HK-2 (cell line): ENCODE results near the gene ERFL.

Experiments used
- DNase-seq: peaks from one replicate; pipeline ENCODE4 v3.0.0-alpha.2; 2018; ENCODE audit not compliant: unreplicated experiment

The ERFL gene

GRCh38 chr19:41928221-41928683 is at the start of gene ERFL:
Gene ERFL, minus strand, starts transcription at chr19:41928449. Its CDS starts 15,530 bp downstream, at chr19:41912919.
- peak; percentile 68 for DNase-seq

DNA sequence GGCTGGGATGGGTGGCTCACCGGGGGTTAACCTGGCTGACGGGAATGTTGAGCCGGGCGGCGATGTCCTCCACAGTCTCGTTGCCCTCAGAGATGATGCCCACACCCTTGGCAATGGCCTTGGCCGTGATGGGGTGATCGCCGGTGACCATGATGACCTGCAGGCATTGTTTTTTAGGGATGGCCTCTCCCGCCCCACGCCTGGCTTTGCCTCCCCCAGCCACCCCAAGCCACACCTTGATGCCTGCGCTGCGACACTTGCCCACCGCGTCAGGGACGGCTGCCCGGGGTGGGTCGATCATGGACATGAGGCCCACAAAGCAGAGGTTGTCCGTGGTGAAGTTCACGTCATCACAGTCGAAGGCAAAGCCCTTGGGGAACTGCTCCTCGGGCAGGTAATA is 49.7 kb upstream of the ERFL start:
- no peak for DNase-seq

DNA sequence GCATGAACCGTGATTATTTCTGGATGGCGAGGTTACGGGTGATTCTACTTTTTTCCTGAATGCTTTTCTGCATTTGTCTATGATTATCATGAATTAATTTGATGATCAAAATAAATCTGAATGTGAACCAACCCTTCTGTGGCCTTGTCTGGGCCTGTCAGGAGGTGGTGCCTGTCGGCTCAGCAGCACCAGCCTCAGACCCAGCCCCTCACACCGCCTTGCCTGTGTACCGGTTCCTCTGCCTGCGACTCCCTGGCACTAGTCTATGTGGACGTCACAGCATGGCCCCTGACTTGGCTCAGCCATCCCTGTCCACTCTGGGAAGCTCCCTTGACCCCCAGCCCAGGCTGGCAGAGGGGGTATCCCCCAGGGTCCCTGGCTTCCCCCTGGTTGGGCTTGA is 46.4 kb upstream of the ERFL start:
- no peak for DNase-seq

DNA sequence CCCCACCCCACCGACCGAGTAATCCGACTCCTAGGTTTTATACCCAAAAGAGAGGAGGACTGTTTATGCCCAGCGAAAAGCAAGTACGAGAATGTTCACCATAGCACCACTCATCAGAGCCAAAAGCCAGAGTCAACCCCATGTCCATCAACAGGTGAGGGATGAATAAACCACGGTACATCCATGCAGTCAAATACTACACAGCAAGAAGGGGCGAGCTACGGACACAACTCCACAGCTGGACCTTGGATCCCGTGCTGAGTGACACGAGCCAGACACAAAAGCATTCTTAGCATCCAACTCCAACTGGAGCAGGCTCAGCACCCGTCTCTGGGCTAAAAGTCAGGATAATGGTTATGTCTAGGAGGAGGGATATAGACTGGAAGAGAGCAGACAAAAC is 43.1 kb upstream of the ERFL start:
- no peak for DNase-seq

- no peak for DNase-seq
Measured at GRCh38 chr19:41969772-41970458, 41.7 kb upstream of the ERFL start.

DNA sequence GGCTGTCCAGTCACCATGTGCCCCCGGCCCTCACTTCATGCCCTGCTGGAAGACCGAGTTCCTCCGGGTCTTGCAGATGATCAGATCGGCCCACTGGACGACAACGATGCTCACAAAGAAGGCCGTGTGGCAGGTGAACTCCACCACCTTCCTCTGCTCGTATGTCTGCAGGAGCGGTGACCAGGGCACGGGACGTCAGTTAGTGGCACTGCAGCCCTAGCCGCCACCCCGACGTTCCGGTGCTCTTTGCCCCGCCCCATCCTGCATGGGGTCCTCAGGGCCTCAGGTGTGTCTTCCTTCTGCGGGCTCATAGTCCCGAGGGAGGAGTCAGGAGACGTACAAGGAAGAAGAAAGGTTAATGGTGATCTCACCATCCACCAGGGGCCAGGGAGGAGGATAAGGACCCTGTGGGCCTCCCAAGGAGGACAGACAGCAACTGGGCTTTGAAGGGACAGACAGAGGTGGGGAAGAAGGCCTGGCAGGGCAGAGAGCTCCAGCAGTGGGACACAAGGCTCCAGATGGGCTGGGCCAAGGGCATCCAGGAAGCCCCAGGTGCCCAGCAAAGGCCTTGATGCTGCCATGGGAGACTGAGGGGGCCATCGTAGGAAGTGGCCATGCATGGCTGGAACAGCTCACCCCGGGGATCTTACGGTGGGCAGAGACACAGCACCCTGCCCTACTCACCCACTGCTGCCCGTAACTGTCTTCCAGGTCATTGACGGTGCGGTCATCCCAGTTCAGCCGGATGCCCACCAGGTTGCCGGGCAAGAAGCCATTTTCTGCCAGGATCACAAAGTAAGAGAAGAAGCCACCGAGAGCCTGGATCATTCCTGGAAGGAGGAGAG is 40.7 kb upstream of the ERFL start:
- DNase-seq: no peak

DNA sequence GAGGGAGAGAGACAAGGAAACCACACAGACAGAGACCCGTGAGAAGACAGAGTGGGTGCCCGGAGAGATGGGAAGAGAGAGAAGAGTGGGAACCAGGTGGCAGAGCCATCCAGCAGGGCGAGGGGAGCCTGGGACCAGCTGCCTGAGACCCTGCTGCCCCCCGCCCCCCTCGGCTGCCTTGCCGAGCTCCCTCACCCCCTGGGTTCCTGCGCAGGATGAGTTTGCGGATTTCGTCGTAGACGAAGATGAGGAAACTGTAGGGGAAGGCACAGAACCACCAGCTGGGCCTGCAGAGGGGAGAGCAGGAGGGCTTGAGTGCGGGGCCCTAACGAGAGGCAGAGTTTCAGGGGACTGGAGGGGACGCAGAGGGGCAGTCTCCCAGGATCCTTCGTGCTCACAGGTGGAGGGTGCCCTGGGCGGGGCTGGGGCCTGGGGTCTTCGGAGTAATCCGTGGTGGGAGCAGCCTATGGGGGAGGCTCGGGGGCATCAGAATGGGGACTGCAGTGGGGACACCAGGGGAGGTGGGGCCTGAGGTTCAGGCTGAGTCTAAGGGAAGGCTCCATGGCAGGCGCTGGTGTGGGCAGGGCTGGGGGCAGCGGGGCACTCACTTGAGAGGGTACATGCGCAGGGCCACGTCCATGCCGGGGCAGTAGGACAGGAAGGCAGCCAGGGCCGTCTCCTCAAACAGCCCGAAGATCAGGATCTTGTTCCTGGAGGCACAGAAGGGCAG is 39.0 kb upstream of the ERFL start:
- no peak for DNase-seq

DNA sequence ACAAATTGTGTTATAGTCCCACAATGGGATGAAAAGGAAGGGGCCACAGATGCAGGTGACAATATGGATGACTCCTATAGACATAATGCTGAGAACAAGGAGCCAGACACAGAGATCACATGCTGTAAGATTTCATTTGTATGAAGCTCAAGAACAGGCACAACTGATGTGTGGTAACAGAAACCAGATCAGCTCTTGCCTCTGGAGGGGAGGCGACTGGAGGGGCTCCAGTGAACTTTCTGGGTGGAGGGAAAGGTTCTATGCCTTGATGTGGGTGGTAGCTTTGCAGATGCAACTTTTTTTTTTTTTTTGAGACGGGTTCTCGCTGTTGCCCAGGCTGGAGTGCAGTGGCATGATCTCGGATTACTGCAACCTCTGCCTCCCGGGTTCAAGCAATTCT is 36.9 kb upstream of the ERFL start:
- DNase-seq: no peak

- no peak for DNase-seq
Measured at GRCh38 chr19:41960973-41961372, 32.7 kb upstream of the ERFL start.

DNA sequence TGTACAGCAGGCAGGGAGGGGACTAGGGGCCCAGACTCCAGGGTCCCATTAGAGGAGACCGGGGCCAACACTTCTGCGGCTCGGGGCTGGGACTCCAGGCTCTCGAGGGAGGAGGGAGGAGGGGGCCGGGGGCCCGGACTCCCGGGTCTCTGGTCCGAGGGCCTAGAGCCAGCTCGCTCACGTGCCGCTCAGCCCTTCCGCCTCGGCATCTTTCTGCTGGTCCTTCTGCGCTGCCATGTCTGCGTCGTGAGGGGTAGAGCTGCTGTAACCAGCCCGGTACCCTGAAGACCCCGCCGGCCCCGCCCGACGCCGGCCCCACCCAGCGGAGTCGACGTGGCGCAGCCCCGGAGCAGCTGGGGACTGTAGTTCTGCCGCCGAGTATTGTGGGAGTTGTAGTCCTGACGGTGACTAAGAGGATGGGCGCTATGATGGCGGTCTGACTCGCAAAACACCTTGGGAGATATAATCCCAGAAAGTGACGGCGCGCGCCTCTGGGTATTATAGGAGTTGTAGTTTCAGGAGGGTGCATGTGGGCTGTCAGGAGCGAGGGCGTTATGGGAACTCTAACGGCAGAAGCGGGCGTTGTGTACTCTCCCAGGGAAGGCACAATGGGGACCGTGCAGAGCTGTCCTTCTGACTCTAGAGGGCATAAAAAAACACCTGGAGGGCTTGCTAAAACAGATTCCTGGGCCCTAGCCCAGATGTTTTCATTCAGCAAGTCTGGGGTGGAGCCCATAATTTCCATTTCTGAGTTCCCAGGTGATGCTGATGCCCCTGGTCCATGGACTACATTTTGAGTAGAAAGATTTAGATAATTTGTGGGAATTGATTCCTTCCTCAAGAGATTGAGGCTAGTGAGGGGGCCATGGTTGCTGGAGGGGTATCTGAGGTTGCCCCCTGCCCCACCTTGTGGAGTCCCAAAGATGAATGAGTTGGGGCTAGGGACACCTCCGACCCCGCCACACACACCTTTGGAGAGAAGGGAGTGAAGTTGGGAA is 31.1 kb upstream of the ERFL start, which contains the start of gene RABAC1:
Gene RABAC1 (minus strand): TSS at position 266 of the 998 bp plus-strand sequence. CDS start 29 bp downstream, at position 237.
- peak; percentile 88 for DNase-seq

DNA sequence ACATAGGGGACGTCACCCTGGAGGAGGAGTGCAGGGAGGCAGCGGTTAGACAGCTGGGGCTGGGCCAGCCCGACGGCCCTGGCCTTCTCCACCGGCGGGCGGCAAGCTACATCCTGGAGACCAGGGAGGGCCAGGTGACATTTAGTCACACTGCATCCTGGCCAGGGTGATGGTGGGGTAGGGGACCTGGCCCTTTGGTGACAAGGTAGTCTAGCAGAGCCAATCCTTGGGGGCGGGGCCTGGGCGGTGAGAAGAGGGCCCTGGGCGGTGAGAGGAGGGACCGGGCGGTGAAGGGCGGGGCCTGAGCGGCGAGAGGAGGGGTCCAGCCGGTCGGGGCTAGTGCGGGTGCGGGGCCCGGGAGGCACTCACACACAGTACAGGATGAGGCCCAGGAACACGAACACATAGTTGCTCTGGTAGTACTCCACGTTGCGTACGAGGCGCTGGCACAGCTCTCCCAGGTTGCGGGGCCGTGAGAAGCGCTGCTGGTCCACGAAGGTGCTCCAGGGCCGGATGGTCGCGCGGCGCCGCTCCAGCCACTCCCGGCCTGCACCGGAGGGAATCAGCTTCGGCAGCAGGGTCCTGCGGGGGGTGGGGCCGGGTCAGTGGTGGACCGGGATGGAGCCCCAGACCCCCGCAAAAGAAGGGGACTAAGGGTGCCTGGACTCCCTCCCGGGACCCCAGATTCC is 30.3 kb upstream of the ERFL start:
- DNase-seq: peak; percentile 78

GRCh38 chr19:41957838-41958366 is 29.7 kb upstream of the ERFL start:
- DNase-seq: peak; percentile 81

DNA sequence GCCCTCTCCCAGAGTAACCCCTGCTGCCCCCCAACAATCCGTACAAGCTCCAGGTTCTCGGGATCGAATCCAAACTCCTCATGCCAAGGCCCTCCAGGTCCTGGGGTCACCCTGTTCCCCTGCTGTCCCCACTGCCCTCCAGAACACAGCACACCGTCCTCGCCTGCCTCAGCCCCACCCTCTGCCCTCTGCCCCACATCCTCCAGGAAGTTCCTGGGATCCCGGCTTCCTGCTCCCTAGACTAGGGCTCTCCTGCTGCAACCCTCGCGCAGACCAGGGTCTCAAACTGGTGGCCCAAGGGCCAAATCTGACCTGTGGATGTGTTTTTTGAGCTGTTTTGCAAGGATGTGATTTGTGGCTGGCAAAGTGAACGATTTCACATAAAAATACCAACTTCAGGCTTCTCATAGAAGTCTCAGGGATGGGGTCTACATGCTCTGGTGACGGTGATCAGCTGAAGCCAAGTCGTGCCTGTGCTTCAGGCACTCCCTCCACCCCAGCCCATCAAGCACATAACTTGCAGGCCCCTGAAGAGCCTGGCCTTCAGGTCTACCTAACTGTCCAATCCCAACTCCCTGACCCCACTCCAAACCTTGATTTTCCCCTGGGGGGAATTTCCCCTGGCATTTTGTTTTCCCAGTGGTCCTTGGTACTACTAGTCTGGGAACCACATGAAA is 29.1 kb upstream of the ERFL start:
- DNase-seq: peak; percentile 17

GRCh38 chr19:41956621-41957020 is 28.4 kb upstream of the ERFL start:
- DNase-seq: no peak

DNA sequence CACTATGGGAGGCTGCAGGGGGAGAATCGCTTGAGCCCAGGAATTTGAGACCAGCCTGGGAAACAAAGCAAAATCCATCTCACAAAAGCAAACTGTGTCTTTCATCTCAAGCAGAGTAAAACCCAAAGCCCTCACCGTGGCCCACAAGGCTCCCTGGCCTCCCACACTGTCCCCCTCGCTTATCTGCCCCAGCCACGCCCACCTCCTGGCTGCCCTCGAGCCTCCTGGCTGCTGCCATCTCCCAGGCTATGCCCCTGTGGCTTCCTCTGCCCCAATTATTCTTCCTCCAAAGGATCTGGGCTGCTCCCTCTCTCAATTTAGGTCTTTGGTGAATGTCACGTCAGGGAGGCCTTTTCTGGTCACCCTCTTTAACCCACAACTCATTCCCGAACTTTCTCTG is 27.3 kb upstream of the ERFL start:
- no peak for DNase-seq

GRCh38 chr19:41951686-41952172 is 23.5 kb upstream of the ERFL start:
- DNase-seq: peak; percentile 79

DNA sequence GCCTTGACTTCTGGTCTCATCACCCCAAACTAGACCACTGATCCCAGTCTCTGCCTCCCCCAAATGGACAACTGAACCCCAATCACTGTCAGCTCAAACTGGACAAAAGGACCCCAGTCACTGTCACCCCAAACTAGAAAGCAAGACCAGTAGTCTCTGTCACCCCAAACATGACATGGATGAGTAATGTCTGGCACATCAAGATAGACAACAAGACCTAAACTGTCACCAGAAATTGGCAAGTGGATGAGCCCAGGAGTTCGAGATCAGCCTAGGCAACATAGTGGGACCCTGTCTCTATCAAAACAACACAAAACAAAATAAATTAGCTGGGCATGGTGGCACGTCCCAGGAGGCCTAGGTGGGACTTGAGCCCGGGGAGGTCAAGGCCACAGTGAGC is 18.8 kb upstream of the ERFL start:
- DNase-seq: no peak

DNA sequence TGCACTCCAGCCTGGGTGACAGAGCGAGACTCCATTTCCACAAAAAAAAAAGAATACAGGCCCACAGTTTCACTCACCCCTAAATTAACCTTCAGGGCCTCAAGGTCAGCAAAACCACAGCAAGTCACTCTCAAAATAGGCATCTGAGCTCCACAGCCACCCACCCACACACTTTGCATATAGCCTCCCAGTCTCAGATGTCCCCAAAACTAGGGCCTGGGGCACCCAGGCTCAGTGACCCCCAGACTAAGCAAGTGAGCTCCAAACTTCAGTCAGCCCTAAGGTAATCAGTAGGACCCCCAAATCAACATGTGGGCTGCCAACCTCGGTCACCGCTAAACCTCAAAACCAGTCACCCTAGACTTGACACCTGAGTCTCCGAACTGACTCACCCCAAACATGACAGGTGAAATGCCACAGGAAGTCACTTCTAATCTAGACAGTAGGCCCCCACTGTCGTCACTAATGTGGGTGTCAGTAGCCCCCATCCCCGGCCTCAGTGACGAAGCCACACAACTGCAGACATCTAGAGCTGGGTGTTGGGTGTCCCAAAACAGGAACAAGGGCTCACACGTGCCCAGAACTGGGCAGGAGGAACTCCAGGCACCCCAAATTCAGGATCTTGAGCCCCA is 17.0 kb upstream of the ERFL start:
- DNase-seq: no peak

GRCh38 chr19:41944336-41944735 is 16.1 kb upstream of the ERFL start:
- DNase-seq: no peak
